Measurements from ENCODE around the gene TANGO2. TPM values are rescaled to one million over a fixed set of nuclear protein-coding genes. Genes with fewer than 3 reads are reported as not detected.

The TANGO2 gene
- polyA plus RNA-seq, 1 of the 3 experiments (the other 2 are of a cell fraction): 20.7 TPM

- TF ChIP-seq RAD21 (IDR thresholded peaks at IDR 0.05; ENCODE audit: low read length) (no peak), CHD2 (IDR thresholded peaks at IDR 0.05; ENCODE audit: low read length, partially characterized antibody) (no peak), NRF1 (IDR thresholded peaks at IDR 0.05; ENCODE audit: low read depth, low read length) (no peak), CTCF (IDR thresholded peaks at IDR 0.05) (no peak)
These were observed 48.6 kb downstream of the TANGO2 start (continued) for GRCh38 chr22:20069331-20070042.

- Histone ChIP-seq H3K36me3 (replicated peaks in 1 of 2; ENCODE audit: control insufficient read depth in 1 of 2, insufficient read depth in 2 of 2, low read length in 1 of 2) (no peaks in the 10 kb centered on the region), H3K27me3 (ENCODE audit: insufficient read depth) (no peaks in the 10 kb centered on the region), H3K9me3 (no peaks in the 10 kb centered on the region), H3K79me2 (ENCODE audit: insufficient read depth) (no peaks in the 10 kb centered on the region), H3K4me3 (ENCODE audit: low read depth in 2 of 2, low read length in 1 of 2) (no peak overlapping the region), H3K27ac (ENCODE audit: low read depth in 2 of 2, low read length in 1 of 2) (no peak overlapping the region), H3K4me2 (no peak overlapping the region), H3K9ac (no peak overlapping the region), H3K4me1 (ENCODE audit: control insufficient read depth in 1 of 2, insufficient read depth in 2 of 2, low read depth in 1 of 2, low read length in 1 of 2) (no peaks in the 10 kb centered on the region), H2AFZ (ENCODE audit: low read depth) (no peak overlapping the region), H3K9me2 (no peaks in the 10 kb centered on the region), H3F3A (replicated peaks; ENCODE audit: insufficient read depth) (peaks cover 4% of the 10 kb centered on the region), H4K20me1 (ENCODE audit: insufficient read depth) (no peaks in the 10 kb centered on the region)
- ChIA-PET POLR2A (no interaction called here), CTCF (no interaction called here)
- TF ChIP-seq EZH2phosphoT487 (IDR thresholded peaks at IDR 0.05; ENCODE audit: borderline replicate concordance, low read depth) (no peak), MAX (IDR thresholded peaks at IDR 0.05; ENCODE audit: low read depth) (no peak), FOXM1 (IDR thresholded peaks at IDR 0.05; ENCODE audit: low read depth) (no peak), CTCF (IDR thresholded peaks at IDR 0.05) (no peak), TEAD4 (IDR thresholded peaks at IDR 0.05; ENCODE audit: borderline replicate concordance, insufficient read depth) (no peak), SMC3 (IDR thresholded peaks at IDR 0.05; ENCODE audit: low read depth, low read length) (no peak), GABPA (IDR thresholded peaks at IDR 0.05; ENCODE audit: low read depth) (no peak), GATA2 (CRISPR knock-in tag; IDR thresholded peaks at IDR 0.05) (no peak), CHD2 (IDR thresholded peaks at IDR 0.05; ENCODE audit: low read length, partially characterized antibody) (no peak), IRF3 (IDR thresholded peaks at IDR 0.05; ENCODE audit: low read depth, low read length) (no peak), REST (IDR thresholded peaks at IDR 0.05; ENCODE audit: low read depth, low read length) (no peak), RAD21 (IDR thresholded peaks at IDR 0.05; ENCODE audit: low read length) (no peak)
- no peak for DNase-seq
- whole genome bisulfite sequencing (ENCODE audit: low lambda C conversion rate): 95% methylated on average over 8 of the region's 8 CpGs
These were observed 50.6 kb downstream of the TANGO2 start for GRCh38 chr22:20071524-20071972.
